CD14-positive monocyte (primary cell): ENCODE measurements around the gene LRRC1. TPM values are rescaled to one million over a fixed set of nuclear protein-coding genes. Genes with fewer than 3 reads are reported as not detected.

Source experiments
- DNase-seq, 3 donors: peaks; one replicate each; pipeline ENCODE4 v3.0.0-alpha.2; 2011 to 2022
- H2AFZ ChIP-seq: 2 replicates; pipeline ENCODE4 v1.6.0; 2012; ENCODE audit warnings: mild to moderate bottlenecking, low read depth, low read length, inconsistent platforms; ENCODE audit not compliant: insufficient read depth, poor library complexity, severe bottlenecking
- H3K27ac ChIP-seq, 2 donors: 1 replicate in 1 of 2; 2 replicates in 1 of 2; pipeline ENCODE4 v1.5.1; 2012 to 2013; ENCODE audit warnings: low read length in 2 of 2, control low read depth in 1 of 2, inconsistent platforms in 1 of 2, low read depth in 1 of 2, mild to moderate bottlenecking in 1 of 2
- H3K27me3 ChIP-seq, 2 donors: one replicate each; pipeline versions ENCODE4 v1.6.0 to v1.6.1; 2011 to 2013; ENCODE audit warnings: low read length in 2 of 2; ENCODE audit not compliant: control insufficient read depth in 2 of 2, insufficient read depth in 2 of 2
- H3K36me3 ChIP-seq, 2 donors: replicated peaks in 1 of 2; 1 replicate in 1 of 2; 2 replicates in 1 of 2; pipeline versions ENCODE4 v1.5.1 to v1.6.1; 2012 to 2013; ENCODE audit warnings: low read length in 2 of 2, control low read depth in 1 of 2, inconsistent platforms in 1 of 2, mild to moderate bottlenecking in 1 of 2; ENCODE audit not compliant: insufficient read depth in 2 of 2, control insufficient read depth in 1 of 2
- H3K4me1 ChIP-seq, 2 donors: 1 replicate in 1 of 2; 2 replicates in 1 of 2; pipeline versions ENCODE4 v1.5.1 to v1.6.1; 2012 to 2013; ENCODE audit warnings: low read length in 2 of 2, control low read depth in 1 of 2, inconsistent platforms in 1 of 2, mild to moderate bottlenecking in 1 of 2, moderate library complexity in 1 of 2; ENCODE audit not compliant: insufficient read depth in 2 of 2, control insufficient read depth in 1 of 2
- H3K4me2 ChIP-seq: replicated peaks from 2 replicates; pipeline ENCODE3; 2012; ENCODE audit warnings: low read length, moderate library complexity, mild to moderate bottlenecking; ENCODE audit not compliant: poor library complexity, severe bottlenecking; ENCODE audit errors: extremely low read depth
- H3K4me3 ChIP-seq, 3 experiments: fragments of 200-600 bp in 1 of 3; sonication (generic) in 1 of 3; replicated peaks in 1 of 3; 1 replicate in 2 of 3; 2 replicates in 1 of 3; pipeline ENCODE4 v1.5.1; 2011 to 2013; ENCODE audit warnings: low read length in 3 of 3, mild to moderate bottlenecking in 3 of 3, control low read depth in 2 of 3, low read depth in 2 of 3, inconsistent platforms in 1 of 3, moderate library complexity in 1 of 3
- H3K79me2 ChIP-seq: 2 replicates; pipeline ENCODE4 v1.6.0; 2012; ENCODE audit warnings: mild to moderate bottlenecking, control low read depth, inconsistent platforms, low read length, moderate library complexity; ENCODE audit not compliant: insufficient read depth
- H3K9ac ChIP-seq: 2 replicates; pipeline ENCODE4 v1.6.0; 2017; ENCODE audit warnings: low read length, mild to moderate bottlenecking; ENCODE audit not compliant: insufficient read depth, poor library complexity, severe bottlenecking
- H3K9me3 ChIP-seq, 2 donors: replicated peaks in 1 of 2; 1 replicate in 1 of 2; 2 replicates in 1 of 2; pipeline versions ENCODE4 v1.5.1 to v1.6.1; 2012 to 2013; ENCODE audit warnings: low read length in 2 of 2, control low read depth in 1 of 2; ENCODE audit not compliant: control insufficient read depth in 1 of 2, insufficient read depth in 1 of 2
- H4K20me1 ChIP-seq: 2 replicates; pipeline ENCODE4 v1.6.0; 2012; ENCODE audit warnings: mild to moderate bottlenecking, low read length, control low read depth, moderate library complexity; ENCODE audit not compliant: insufficient read depth
- H3K27ac Mint-ChIP-seq, 7 donors: one replicate each; pipeline ENCODE4 v1.8.0; 2020; ENCODE audit warnings: mild to moderate bottlenecking in 7 of 7, mixed read lengths in 7 of 7, moderate library complexity in 6 of 7, inconsistent platforms in 2 of 7
- H3K27me3 Mint-ChIP-seq, 3 donors: one replicate each; pipeline ENCODE4 v1.8.0; 2021 to 2022; ENCODE audit warnings: low read depth in 3 of 3, mild to moderate bottlenecking in 3 of 3, mixed read lengths in 3 of 3, moderate library complexity in 3 of 3, inconsistent platforms in 1 of 3
- H3K36me3 Mint-ChIP-seq, 2 donors: one replicate each; pipeline ENCODE4 v1.8.0; 2020; ENCODE audit warnings: mixed read lengths in 2 of 2, inconsistent platforms in 1 of 2, mild to moderate bottlenecking in 1 of 2
- H3K4me1 Mint-ChIP-seq: one replicate; pipeline ENCODE4 v1.8.0; 2020; ENCODE audit warnings: mild to moderate bottlenecking, mixed read lengths
- H3K4me3 Mint-ChIP-seq, 2 donors: one replicate each; pipeline ENCODE4 v1.8.0; 2020; ENCODE audit warnings: mild to moderate bottlenecking in 2 of 2, mixed read lengths in 2 of 2, moderate library complexity in 1 of 2
- H3K9me3 Mint-ChIP-seq, 7 donors: one replicate each; pipeline ENCODE4 v1.8.0; 2020 to 2022; ENCODE audit warnings: mixed read lengths in 7 of 7, mild to moderate bottlenecking in 6 of 7, moderate library complexity in 6 of 7, inconsistent platforms in 2 of 7
- WGBS: methylation state at CpG from one replicate; pipeline ENCODE4 v1.1.5; 2013; ENCODE audit warnings: missing lambda C conversion rate; ENCODE audit not compliant: insufficient coverage; 5-methylcytosine and 5-hydroxymethylcytosine counted together
- intact Hi-C, 2 donors: fragments of 100-400 bp; cut with micrococcal nuclease; formaldehyde crosslinking; loops; one replicate each; pipeline versions ENCODE4 v1.15.0 to v1.15.1; 2023
- polyA plus RNA-seq, 3 donors: library from polyadenylated mRNA; depleted of rRNA in 1 of 3; unstranded in 2 of 3; stranded (reverse) in 1 of 3; fragments of 300-500 nt in 2 of 3; fragments of >200 nt in 1 of 3; fragmentation: Illumina TruSeq in 2 of 3; gene quantifications; 1 replicate in 2 of 3; 2 replicates in 1 of 3; pipeline ENCODE4 v1.2.3, GENCODE V29; 2012 to 2021
- TF ChIP-seq, protein P1 (sequence below): fragments of 200-600 bp; IDR thresholded peaks from one replicate; pipeline ENCODE4 v1.8.0; 2022; ENCODE audit warnings: antibody characterized with exemption, mild to moderate bottlenecking

Gene LRRC1
- polyA plus RNA-seq, 3 donors: 0.18 to 1.6 (median 0.92) TPM

- Histone ChIP-seq H3K36me3 (no peaks in the 10 kb centered on the region), H3K4me2 (no peak overlapping the region), H4K20me1 (no peaks in the 10 kb centered on the region), H3K27ac (no peak overlapping the region), H3K9me3 (peaks cover 0 to 9% of the 10 kb centered on the region in 2 donors), H3K27me3 (no peaks in the 10 kb centered on the region), H3K4me3 (no peak overlapping the region), H3K9ac (no peak overlapping the region), H3K4me1 (no peaks in the 10 kb centered on the region), H3K79me2 (no peaks in the 10 kb centered on the region), H2AFZ (no peak overlapping the region)
- no CpG with 5 or more reads among the region's 2 CpGs for WGBS
- H3K27ac Mint-ChIP-seq: no peak overlapping the region
- DNase-seq: no peak
- H3K27me3 Mint-ChIP-seq: peaks cover 0 to 4% (median 0%) of the 10 kb centered on the region in 3 donors
- TF ChIP-seq, protein P1, sequence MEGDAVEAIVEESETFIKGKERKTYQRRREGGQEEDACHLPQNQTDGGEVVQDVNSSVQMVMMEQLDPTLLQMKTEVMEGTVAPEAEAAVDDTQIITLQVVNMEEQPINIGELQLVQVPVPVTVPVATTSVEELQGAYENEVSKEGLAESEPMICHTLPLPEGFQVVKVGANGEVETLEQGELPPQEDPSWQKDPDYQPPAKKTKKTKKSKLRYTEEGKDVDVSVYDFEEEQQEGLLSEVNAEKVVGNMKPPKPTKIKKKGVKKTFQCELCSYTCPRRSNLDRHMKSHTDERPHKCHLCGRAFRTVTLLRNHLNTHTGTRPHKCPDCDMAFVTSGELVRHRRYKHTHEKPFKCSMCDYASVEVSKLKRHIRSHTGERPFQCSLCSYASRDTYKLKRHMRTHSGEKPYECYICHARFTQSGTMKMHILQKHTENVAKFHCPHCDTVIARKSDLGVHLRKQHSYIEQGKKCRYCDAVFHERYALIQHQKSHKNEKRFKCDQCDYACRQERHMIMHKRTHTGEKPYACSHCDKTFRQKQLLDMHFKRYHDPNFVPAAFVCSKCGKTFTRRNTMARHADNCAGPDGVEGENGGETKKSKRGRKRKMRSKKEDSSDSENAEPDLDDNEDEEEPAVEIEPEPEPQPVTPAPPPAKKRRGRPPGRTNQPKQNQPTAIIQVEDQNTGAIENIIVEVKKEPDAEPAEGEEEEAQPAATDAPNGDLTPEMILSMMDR: no peak
- H3K4me3 Mint-ChIP-seq: no peak overlapping the region
- H3K4me1 Mint-ChIP-seq: no peaks in the 10 kb centered on the region
- intact Hi-C loops: no loop called here
- H3K9me3 Mint-ChIP-seq: peaks cover 0 to 12% (median 6%) of the 10 kb centered on the region in 7 donors
- H3K36me3 Mint-ChIP-seq: no peaks in the 10 kb centered on the region
Observed at GRCh38 chr6:53943395-53943794, 148.6 kb downstream of the LRRC1 start.

GRCh38 chr6:53944091-53944490 is 149.3 kb downstream of the LRRC1 start:
- Histone ChIP-seq H3K27me3 (no peaks in the 10 kb centered on the region), H3K36me3 (no peaks in the 10 kb centered on the region), H3K79me2 (no peaks in the 10 kb centered on the region), H3K4me2 (no peak overlapping the region), H3K4me1 (no peaks in the 10 kb centered on the region), H3K4me3 (no peak overlapping the region), H3K9me3 (peaks cover 0 to 9% of the 10 kb centered on the region in 2 donors), H4K20me1 (no peaks in the 10 kb centered on the region), H3K27ac (no peak overlapping the region), H3K9ac (no peak overlapping the region), H2AFZ (no peak overlapping the region)
- WGBS: no CpG with 5 or more reads among the region's 4 CpGs
- TF ChIP-seq, protein P1: no peak
- Mint-ChIP-seq H3K4me1 (no peaks in the 10 kb centered on the region), H3K27me3 (peaks cover 0 to 4% (median 0%) of the 10 kb centered on the region in 3 donors), H3K9me3 (peaks cover 3 to 14% (median 6%) of the 10 kb centered on the region in 7 donors), H3K4me3 (no peak overlapping the region), H3K27ac (no peak overlapping the region), H3K36me3 (no peaks in the 10 kb centered on the region)
- intact Hi-C loops: no loop called here
- DNase-seq: no peak
